Mucosa of stomach (tissue), 1 donor: Measurements from ENCODE around the gene FOXE3.
A peak's percentile ranks its signal among the peaks of the same experiment; 100 is the strongest.

ENCODE experiments used
- H3K27me3 ChIP-seq: one replicate; pipeline ENCODE4 v1.7.0; 2013; ENCODE audit warnings: mild to moderate bottlenecking, low read length; ENCODE audit not compliant: control insufficient read depth, insufficient read depth
- H3K36me3 ChIP-seq: one replicate; pipeline ENCODE4 v1.7.0; 2013; ENCODE audit warnings: low read length; ENCODE audit not compliant: control insufficient read depth, insufficient read depth
- H3K4me1 ChIP-seq: one replicate; pipeline ENCODE4 v1.7.0; 2013; ENCODE audit warnings: mild to moderate bottlenecking, low read length; ENCODE audit not compliant: control insufficient read depth, insufficient read depth
- H3K4me3 ChIP-seq: one replicate; pipeline ENCODE4 v1.7.0; 2013; ENCODE audit warnings: low read length
- H3K9ac ChIP-seq: one replicate; pipeline ENCODE4 v1.7.0; 2013; ENCODE audit warnings: mild to moderate bottlenecking, low read length, moderate library complexity
- H3K9me3 ChIP-seq: one replicate; pipeline ENCODE4 v1.7.0; 2013; ENCODE audit warnings: mild to moderate bottlenecking, low read length, moderate library complexity; ENCODE audit not compliant: control insufficient read depth
- donor health status: Pancreatic carcinoma.

FOXE3 gene

DNA sequence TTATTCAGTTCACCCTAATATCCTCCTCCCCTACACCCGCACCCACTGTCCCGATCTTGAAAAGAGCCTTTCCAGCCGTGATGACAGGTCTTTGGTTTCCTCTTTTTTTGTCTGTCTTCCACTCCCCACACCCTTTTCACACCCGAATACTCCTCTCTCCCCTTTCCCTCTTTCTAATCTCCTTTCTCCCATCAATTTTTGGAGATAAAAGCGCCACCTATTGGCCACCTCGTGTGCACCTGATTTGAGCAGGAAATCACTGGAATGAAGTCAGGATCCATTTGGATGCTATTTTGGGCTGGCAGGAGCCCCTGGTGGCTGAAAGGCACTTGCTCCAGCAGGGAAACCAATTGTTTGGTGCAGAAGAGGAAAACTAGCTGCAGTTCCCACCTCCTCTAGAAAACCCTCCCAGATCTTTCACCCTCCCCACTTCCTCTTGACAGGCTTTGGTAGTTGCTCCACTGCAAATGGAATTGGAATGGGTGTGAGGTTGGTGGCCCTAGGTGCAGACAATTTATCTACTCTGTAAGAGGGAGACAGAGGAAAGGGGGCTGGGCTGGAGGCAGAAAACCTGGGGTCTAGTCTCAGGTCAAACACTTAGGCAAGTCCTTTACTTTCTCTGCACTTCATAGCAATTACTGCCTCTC lies 8.4 kb downstream of the FOXE3 start:
- Histone ChIP-seq H3K27me3 (peaks cover 5% of the 10 kb centered on the region), H3K9ac (no peak overlapping the region), H3K9me3 (no peaks in the 10 kb centered on the region), H3K4me1 (no peaks in the 10 kb centered on the region), H3K4me3 (no peak overlapping the region), H3K36me3 (no peaks in the 10 kb centered on the region)

DNA sequence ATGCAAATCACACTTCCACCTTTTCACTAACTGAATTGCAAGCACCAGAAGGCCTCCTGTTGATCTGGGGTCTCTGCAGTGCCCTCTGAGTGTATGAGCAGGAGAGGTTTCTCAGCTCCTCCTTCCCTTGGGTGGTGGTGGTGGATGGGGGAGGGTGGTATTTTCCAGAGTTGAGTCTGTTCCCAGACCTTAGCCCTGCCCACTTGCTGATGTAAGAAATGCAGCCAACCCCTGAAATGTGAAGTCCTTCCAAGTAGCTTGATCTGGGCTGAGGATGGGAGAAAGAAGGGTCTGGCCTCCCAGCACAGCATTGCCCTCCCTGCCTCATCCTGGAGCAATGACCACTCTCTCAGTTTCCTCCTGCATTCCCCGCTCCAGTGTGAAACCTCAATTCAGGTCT lies 15.4 kb downstream of the FOXE3 start:
- peaks cover 60% of the 10 kb centered on the region for H3K27me3 ChIP-seq
- no peaks in the 10 kb centered on the region for H3K9me3 ChIP-seq
- H3K4me1 ChIP-seq = peaks cover 29% of the 10 kb centered on the region
- H3K4me3 ChIP-seq = no peak overlapping the region
- no peak overlapping the region for H3K9ac ChIP-seq
- H3K36me3 ChIP-seq = no peaks in the 10 kb centered on the region

DNA sequence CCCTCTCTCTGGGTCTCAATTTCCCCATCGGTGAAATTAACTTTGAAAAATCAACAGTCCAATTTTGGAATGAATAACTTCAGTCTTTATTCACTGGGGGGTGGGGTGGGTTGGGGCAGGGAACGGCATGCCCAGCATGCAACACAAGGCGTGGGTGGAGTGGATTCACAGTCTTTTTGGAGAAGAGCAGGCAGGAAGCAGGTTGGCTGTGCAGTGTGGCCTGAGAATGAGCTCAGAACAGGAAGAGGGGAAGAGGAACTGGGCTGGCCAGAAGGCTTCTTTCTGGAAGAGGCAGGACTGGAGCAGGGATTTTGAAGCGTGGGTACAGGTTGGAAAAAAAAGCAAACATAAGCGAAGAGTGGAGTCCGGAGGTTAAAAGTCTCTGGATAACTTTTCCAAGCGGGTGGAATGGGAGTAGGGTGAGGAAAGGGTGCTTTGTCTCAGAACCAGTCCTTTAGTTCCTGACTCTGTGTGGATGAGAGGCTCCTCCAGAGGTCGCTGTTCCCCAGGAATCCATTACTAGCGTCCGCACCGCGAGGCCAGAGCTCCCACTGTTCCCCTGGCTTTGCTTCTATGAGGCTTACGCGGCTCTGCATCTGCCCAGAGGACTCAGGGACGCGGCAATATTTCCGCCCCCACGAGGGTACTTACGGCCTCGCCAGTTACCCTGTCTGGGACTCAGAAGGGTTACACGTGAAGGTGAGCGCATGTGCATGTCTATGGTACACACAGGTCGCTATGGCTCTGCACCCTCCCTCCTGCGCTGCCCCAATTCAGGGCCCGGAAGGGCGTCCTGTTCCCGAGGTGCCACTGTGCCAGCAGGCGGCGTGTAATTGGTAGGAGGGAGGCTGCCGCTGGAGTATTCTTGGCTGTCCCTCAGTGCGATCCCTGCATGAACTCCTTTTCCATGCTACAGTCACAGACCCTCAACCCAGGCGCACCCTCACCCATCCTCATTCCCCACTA lies 16.3 kb downstream of the FOXE3 start:
- Histone ChIP-seq H3K27me3 (peaks cover 67% of the 10 kb centered on the region), H3K4me1 (peaks cover 34% of the 10 kb centered on the region), H3K9ac (peak overlapping the region; percentile 40)

DNA sequence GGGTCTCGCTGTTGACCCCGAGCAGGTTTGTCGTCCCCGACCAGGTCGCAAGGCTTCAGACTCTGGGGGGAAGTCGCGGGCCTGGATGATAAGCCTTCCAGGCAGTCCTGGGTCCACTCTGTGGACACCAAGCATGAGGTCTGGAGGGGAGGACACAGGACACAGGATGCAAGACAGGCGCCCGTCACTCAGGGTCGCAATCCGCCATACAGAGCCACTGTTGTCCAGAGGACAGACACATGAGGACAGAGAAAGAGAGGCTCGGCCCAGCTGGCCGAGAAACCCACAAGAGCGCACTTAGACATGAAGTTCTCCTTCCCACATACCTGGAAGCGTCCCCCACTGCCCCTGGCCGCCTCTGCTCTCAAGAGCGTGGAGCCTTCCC lies 16.9 kb downstream of the FOXE3 start:
- Histone ChIP-seq H3K4me3 (peak overlapping the region; percentile 52), H3K9me3 (no peaks in the 10 kb centered on the region), H3K27me3 (peaks cover 67% of the 10 kb centered on the region), H3K4me1 (peaks cover 34% of the 10 kb centered on the region), H3K9ac (peak overlapping the region; percentile 40), H3K36me3 (no peaks in the 10 kb centered on the region)

More for the DNA sequence above, 16.3 kb downstream of the FOXE3 start:
- Histone ChIP-seq H3K4me3 (peak overlapping the region; percentile 52), H3K36me3 (no peaks in the 10 kb centered on the region), H3K9me3 (no peaks in the 10 kb centered on the region)

DNA sequence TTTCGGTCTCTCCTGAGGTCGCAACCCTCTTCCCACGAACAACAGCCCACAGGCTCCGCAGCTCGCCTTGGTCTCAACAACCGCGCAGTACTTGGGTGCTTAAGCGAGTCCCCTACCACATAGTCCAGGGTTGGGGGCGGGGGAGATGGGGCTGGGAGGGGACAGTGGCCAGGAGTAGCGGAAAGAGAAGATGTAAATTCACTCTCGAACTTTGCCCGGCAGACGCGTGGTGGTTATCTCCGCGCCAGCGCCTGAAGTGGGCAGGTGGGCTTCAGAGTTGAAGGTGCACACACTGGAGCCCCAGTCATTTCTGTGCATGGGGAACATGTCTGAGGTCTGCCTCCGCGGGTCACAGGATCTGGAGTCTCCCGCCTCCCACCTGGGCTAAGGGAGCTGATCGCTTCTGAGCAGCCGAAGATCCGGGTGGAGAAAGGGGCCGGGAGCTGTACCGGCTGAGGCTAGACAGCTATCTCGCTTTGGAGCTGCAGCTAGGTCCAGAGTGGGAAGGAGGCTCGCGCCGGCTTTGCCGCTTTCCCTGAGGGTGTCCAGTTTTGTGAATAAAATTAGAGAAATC lies 17.5 kb downstream of the FOXE3 start:
- H3K36me3 ChIP-seq = no peaks in the 10 kb centered on the region
- no peak overlapping the region for H3K9ac ChIP-seq
- H3K4me3 ChIP-seq = no peak overlapping the region
- peaks cover 34% of the 10 kb centered on the region for H3K4me1 ChIP-seq
- H3K27me3 ChIP-seq = peaks cover 70% of the 10 kb centered on the region
- H3K9me3 ChIP-seq = no peaks in the 10 kb centered on the region

DNA sequence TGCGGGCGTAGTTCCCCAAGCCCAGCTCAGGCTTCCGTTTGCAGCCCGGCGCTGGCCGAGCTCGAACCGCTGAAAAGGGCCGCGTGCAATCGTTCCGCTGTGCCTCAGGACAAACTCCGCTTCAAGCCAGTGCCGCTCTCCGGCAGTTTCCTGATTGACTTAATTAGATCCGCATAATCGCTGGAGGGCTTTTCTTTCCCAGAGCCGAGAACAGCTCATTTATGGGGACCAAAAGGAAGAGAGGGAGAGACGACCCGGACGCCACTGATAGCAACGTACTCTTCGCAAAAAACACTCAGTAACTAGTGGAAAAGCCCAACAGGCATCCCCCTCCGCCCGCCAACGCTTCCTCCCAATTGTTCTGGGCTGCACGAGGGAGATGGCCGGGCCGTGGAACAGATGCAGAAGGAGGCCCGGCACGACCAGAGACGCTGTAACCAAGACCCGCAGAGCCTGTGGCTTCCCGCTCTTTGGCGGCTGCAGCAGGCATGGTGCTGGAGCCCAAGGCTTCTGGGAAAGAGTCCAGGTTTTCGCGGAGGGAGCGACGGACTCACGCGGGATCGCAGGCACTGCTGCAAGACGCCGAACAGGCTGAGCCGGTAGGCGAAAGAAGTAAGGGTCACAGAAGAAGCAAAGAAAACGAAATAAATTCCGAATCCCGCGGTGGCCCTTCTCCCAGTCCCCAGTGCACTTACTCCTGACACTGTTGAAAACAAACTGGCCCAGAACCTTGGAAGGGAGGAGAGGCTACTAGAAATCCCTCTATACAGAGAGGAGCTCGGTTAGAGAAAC lies 18.2 kb downstream of the FOXE3 start:
- no peaks in the 10 kb centered on the region for H3K9me3 ChIP-seq
- H3K9ac ChIP-seq = no peak overlapping the region
- no peaks in the 10 kb centered on the region for H3K36me3 ChIP-seq
- H3K27me3 ChIP-seq = peaks cover 77% of the 10 kb centered on the region
- H3K4me3 ChIP-seq = no peak overlapping the region
- peaks cover 34% of the 10 kb centered on the region for H3K4me1 ChIP-seq

DNA sequence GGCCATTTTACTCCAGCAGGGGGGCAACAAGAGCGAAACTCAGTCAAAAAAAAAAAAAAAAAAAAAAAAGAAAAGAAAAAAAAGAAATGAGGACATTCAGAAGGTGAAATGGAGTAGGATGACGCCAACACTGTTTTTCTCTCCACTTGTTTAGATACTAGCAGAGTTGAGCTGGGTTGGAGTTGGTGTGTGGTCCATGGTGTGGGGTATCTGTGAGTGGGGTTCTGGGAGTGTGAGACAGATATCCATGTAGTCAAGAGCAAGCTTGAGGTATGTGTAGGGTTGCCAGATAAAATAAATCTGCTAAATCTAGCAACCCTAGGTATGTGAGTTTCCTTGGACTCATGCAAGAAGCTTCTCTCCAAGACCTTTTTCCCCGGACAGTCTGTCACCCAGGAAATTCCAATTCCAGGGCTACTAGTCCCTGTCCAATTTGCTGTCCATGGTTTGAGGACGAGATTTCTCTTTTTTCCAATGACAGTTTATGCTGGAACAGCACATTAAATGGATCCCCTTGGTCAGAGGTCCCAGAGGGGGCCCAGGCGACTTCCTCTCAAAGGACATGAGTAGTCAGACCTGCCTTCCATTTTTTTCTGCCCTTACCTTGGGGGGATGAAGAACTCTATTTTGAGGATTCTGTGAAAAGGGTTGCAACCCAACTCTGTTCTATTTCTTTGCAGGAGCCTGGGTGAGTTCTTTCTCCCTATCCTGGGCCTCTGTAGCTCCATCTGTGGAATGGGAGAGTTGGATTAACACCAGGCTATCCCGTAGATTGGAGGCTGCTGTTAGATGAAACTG lies 19.6 kb downstream of the FOXE3 start:
- peaks cover 34% of the 10 kb centered on the region for H3K4me1 ChIP-seq
- no peaks in the 10 kb centered on the region for H3K36me3 ChIP-seq
- no peaks in the 10 kb centered on the region for H3K9me3 ChIP-seq
- no peak overlapping the region for H3K4me3 ChIP-seq
- no peak overlapping the region for H3K9ac ChIP-seq
- peaks cover 88% of the 10 kb centered on the region for H3K27me3 ChIP-seq

DNA sequence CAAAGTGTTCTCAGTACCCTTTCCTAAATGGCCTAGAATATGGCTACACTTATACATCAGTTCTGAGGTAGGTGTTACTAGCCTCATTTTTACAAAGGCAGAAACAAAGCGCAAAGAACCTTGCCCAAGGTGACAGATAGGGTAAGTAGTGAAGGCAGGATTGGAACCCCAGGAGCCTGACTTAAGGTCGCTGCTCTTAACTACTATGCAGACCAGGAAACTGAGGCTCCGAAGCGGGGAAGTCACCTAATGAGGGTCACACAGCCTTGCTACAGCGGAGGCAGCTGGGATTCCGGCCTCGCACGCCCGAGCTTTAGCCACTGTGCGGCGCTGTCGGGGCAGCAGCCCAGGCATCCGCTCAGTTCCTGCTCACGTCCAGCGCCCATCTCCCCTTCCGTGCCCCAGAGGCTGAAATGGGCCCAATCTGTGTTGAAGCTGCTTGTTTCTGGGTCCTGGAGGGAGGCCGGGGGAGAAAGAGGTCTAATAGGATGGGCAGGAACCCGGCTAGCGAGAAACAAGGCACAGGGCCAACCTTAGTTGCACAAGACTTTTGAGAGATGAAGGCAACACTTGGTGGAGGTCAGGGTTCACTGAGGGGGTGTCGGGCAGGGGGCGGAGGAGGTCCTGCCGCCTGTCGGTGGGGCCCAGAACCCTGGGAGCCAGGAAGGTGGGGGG lies 20.4 kb downstream of the FOXE3 start:
- peak overlapping the region; percentile 65 for H3K9ac ChIP-seq
- H3K4me3 ChIP-seq = peak overlapping the region; percentile 46
- peaks cover 34% of the 10 kb centered on the region for H3K4me1 ChIP-seq
- no peaks in the 10 kb centered on the region for H3K36me3 ChIP-seq
- peaks cover 88% of the 10 kb centered on the region for H3K27me3 ChIP-seq
- H3K9me3 ChIP-seq = no peaks in the 10 kb centered on the region

DNA sequence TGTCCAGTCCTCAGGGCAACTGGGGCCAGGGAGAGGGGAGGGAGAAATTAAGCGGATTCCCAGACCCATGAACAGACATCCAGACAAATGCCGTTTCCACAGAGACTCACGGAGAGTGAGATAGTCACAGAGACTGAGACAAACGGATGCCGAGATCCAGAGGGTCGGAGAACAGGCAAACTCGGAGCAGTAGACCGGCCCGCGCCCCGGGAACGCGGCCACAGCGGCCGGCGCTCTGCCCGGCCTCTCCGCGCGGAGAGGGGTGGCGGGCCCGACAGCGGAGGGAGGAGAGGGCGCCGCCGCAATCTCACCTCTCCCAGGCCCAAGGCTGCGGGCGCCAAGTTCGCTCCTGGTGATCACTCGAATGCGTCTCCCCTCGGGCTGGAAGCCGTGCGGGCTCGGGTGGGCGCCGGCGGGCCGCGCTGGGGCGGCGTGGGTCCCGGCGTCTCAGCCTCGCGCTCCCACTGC lies 20.9 kb downstream of the FOXE3 start:
- Histone ChIP-seq H3K4me3 (peak overlapping the region; percentile 46), H3K4me1 (peaks cover 34% of the 10 kb centered on the region), H3K9me3 (no peaks in the 10 kb centered on the region), H3K9ac (peak overlapping the region; percentile 65), H3K27me3 (peaks cover 90% of the 10 kb centered on the region), H3K36me3 (no peaks in the 10 kb centered on the region)

DNA sequence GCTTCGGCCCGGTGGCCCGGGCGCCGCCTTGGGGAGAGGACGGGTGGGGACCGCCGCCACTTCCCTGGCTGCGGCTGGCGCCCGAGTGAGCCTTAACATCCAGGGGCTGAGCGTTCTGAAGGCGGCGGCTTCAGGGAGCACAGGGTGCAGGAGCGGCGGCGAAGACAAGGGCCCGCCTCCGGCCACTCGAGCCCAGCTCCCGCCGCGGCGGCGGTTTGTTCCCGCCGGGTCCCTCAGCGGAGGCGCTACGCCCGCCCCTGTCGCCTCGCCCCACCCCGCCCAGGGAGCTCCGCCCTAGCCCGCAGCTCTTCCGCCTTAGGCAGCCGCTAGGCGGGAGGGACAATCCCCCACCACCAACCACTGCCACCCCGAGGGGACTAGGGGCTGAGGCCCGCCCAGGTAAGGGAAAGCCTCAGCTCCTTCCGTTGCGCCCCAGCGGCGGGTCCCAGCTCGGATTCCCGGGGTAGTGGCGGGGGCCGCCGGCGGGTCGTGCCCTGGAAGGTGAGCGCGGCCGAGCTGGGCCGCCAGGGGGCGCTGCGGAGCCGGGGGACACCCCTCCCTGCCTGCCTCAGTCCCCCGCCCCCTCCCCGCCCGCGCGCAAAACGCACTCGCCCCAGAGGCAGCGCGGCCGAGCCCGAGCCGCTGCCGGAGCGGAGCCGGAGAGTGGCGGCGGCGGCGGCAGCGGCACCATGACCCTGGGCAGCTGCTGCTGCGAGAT lies 21.5 kb downstream of the FOXE3 start, which contains the start of gene FOXD2:
TSS of gene FOXD2 (plus strand) at position 598 of the 718 bp plus-strand sequence. CDS start at position 690, 92 bp downstream.
- Histone ChIP-seq H3K9me3 (no peaks in the 10 kb centered on the region), H3K9ac (peak within 1 kb of the TSS; percentile 65), H3K27me3 (peaks cover 89% of the 10 kb centered on the region), H3K4me1 (peaks cover 28% of the 10 kb centered on the region), H3K36me3 (no peaks in the 10 kb centered on the region), H3K4me3 (peak within 1 kb of the TSS; percentile 46)
